H1 (cell line): ENCODE measurements around the gene NR4A1. TPM values are rescaled to one million over a fixed set of nuclear protein-coding genes. Genes with fewer than 3 reads are reported as not detected.

Experiments used
- CTCF ChIA-PET: fragments of 300-600 bp; sonication (Branson Sonifier 250); formaldehyde crosslinking; loops from one replicate; lab custom pipeline; 2021; ENCODE audit not compliant: partially characterized antibody; lab: Charles Lee
- POLR2A ChIA-PET: fragments of 300-600 bp; sonication (Branson Sonifier 250); formaldehyde crosslinking; loops from one replicate; lab custom pipeline; 2021; ENCODE audit warnings: inconsistent platforms; ENCODE audit not compliant: partially characterized antibody; lab: Charles Lee
- DNase-seq, 2 experiments: peaks; one replicate each; pipeline versions ENCODE4 v3.0.0 to v3.0.0-alpha.2; 2010 to 2022; ENCODE audit warnings: low spot score in 2 of 2, low read depth in 1 of 2, mixed read lengths in 1 of 2
- FAIRE-seq: peaks from 2 replicates; lab custom pipeline; 2011; peaks lifted over from hg19 to GRCh38; lab: Jason Lieb, UNC
- H2AFZ ChIP-seq: 2 replicates; pipeline ENCODE4 v1.8.1; 2012; ENCODE audit warnings: low read length, inconsistent platforms
- H2AK5ac ChIP-seq: 2 replicates; pipeline ENCODE4 v1.6.1; 2013; ENCODE audit warnings: low read depth, low read length
- H2BK120ac ChIP-seq: replicated peaks from 2 replicates; pipeline ENCODE3; 2013; ENCODE audit warnings: low read depth, low read length, inconsistent platforms
- H2BK12ac ChIP-seq: 2 replicates; pipeline ENCODE4 v1.6.1; 2013; ENCODE audit warnings: low read depth, low read length
- H2BK15ac ChIP-seq: 2 replicates; pipeline ENCODE4 v1.6.1; 2013; ENCODE audit warnings: low read length
- H2BK20ac ChIP-seq: 2 replicates; pipeline ENCODE4 v1.6.1; 2013; ENCODE audit warnings: low read length
- H2BK5ac ChIP-seq: 2 replicates; pipeline ENCODE4 v1.6.1; 2013; ENCODE audit warnings: low read depth, low read length
- H3K14ac ChIP-seq: 2 replicates; pipeline ENCODE4 v1.6.1; 2013; ENCODE audit warnings: inconsistent platforms; ENCODE audit not compliant: insufficient read length
- H3K18ac ChIP-seq: 2 replicates; pipeline ENCODE4 v1.6.1; 2013; ENCODE audit warnings: low read length; ENCODE audit errors: extremely low read depth
- H3K23ac ChIP-seq: 2 replicates; pipeline ENCODE4 v1.6.1; 2013; ENCODE audit warnings: inconsistent platforms; ENCODE audit not compliant: insufficient read length
- H3K23me2 ChIP-seq: 2 replicates; pipeline ENCODE4 v1.6.1; 2013; ENCODE audit warnings: low read depth, low read length
- H3K27ac ChIP-seq: 2 replicates; pipeline ENCODE4 v1.6.1; 2011; ENCODE audit warnings: low read depth, low read length, inconsistent platforms
- H3K27me3 ChIP-seq, 4 experiments: replicated peaks in 1 of 4; 1 replicate in 1 of 4; 2 replicates in 3 of 4; pipeline versions ENCODE4 v1.6.1 to v1.8.1; 2011 to 2013; ENCODE audit warnings: low read length in 3 of 4, mild to moderate bottlenecking in 3 of 4, inconsistent platforms in 2 of 4, mixed read lengths in 2 of 4, moderate library complexity in 1 of 4; ENCODE audit not compliant: control insufficient read depth in 3 of 4, insufficient read depth in 3 of 4; ENCODE audit errors: extremely low read depth in 1 of 4
- H3K36me3 ChIP-seq, 4 experiments: 2 replicates each; pipeline versions ENCODE4 v1.6.1 to v1.8.1; 2011 to 2013; ENCODE audit warnings: mild to moderate bottlenecking in 4 of 4, low read length in 3 of 4, moderate library complexity in 2 of 4, control low read depth in 1 of 4, inconsistent platforms in 1 of 4; ENCODE audit not compliant: insufficient read depth in 4 of 4, control insufficient read depth in 2 of 4
- H3K4ac ChIP-seq: replicated peaks from 2 replicates; pipeline ENCODE3; 2013; ENCODE audit warnings: low read length, low read depth, mixed read lengths, inconsistent platforms; ENCODE audit not compliant: insufficient read length
- H3K4me1 ChIP-seq, 4 experiments: replicated peaks in 1 of 4; 1 replicate in 1 of 4; 2 replicates in 3 of 4; pipeline versions ENCODE4 v1.6.1 to v1.8.1; 2011 to 2013; ENCODE audit warnings: low read length in 3 of 4, inconsistent platforms in 2 of 4, mixed read lengths in 1 of 4; ENCODE audit not compliant: insufficient read depth in 4 of 4, control insufficient read depth in 3 of 4
- H3K4me2 ChIP-seq, 2 experiments: 2 replicates each; pipeline versions ENCODE4 v1.6.1 to v1.8.1; 2011 to 2013; ENCODE audit warnings: low read depth in 2 of 2, low read length in 2 of 2, control low read depth in 1 of 2, inconsistent platforms in 1 of 2, mild to moderate bottlenecking in 1 of 2; ENCODE audit not compliant: insufficient read depth in 1 of 2
- H3K4me3 ChIP-seq, 4 experiments: fragments of 200-600, 300-600 bp in 1 of 4; sonication (generic), shearing (Covaris generic), sonication (Bioruptor Twin) in 1 of 4; 2 replicates each; pipeline versions ENCODE4 v1.5.1 to v1.8.1; 2011 to 2016; ENCODE audit warnings: low read length in 4 of 4, low read depth in 3 of 4, control low read depth in 2 of 4, inconsistent platforms in 2 of 4, mild to moderate bottlenecking in 2 of 4, mixed read lengths in 1 of 4, moderate library complexity in 1 of 4; ENCODE audit not compliant: insufficient read depth in 2 of 4; ENCODE audit errors: extremely low read depth in 1 of 4
- H3K56ac ChIP-seq: replicated peaks from 2 replicates; pipeline ENCODE3; 2013; ENCODE audit warnings: low read depth, mild to moderate bottlenecking, mixed read lengths, low read length, inconsistent platforms; ENCODE audit not compliant: insufficient read length
- H3K79me1 ChIP-seq: 2 replicates; pipeline ENCODE4 v1.6.1; 2013; ENCODE audit warnings: low read depth, low read length, control low read depth
- H3K79me2 ChIP-seq, 2 experiments: 2 replicates each; pipeline versions ENCODE4 v1.6.1 to v1.8.1; 2012 to 2013; ENCODE audit warnings: low read length in 2 of 2, mild to moderate bottlenecking in 2 of 2, inconsistent platforms in 1 of 2; ENCODE audit not compliant: insufficient read depth in 2 of 2, control insufficient read depth in 1 of 2
- H3K9ac ChIP-seq, 4 experiments: replicated peaks in 1 of 4; 1 replicate in 1 of 4; 2 replicates in 3 of 4; pipeline versions ENCODE4 v1.6.1 to v1.8.1; 2011 to 2013; ENCODE audit warnings: low read depth in 3 of 4, low read length in 3 of 4, control low read depth in 2 of 4, mild to moderate bottlenecking in 2 of 4, moderate library complexity in 2 of 4, inconsistent platforms in 1 of 4; ENCODE audit errors: extremely low read depth in 1 of 4
- H3K9me3 ChIP-seq, 2 experiments: 2 replicates each; pipeline versions ENCODE4 v1.6.1 to v1.8.1; 2012 to 2013; ENCODE audit warnings: mild to moderate bottlenecking in 2 of 2, moderate library complexity in 2 of 2, control low read depth in 1 of 2, inconsistent platforms in 1 of 2, low read depth in 1 of 2, low read length in 1 of 2, mixed read lengths in 1 of 2; ENCODE audit not compliant: insufficient read depth in 2 of 2
- H4K20me1 ChIP-seq, 2 experiments: replicated peaks in 1 of 2; 2 replicates each; pipeline versions ENCODE3 to v1.8.1; 2011 to 2013; ENCODE audit warnings: inconsistent platforms in 2 of 2, low read length in 2 of 2, mild to moderate bottlenecking in 1 of 2; ENCODE audit not compliant: insufficient read depth in 2 of 2, control insufficient read depth in 1 of 2
- H4K5ac ChIP-seq: 2 replicates; pipeline ENCODE4 v1.6.1; 2013; ENCODE audit warnings: low read length, low read depth, mixed read lengths, inconsistent platforms; ENCODE audit not compliant: insufficient read length
- H4K8ac ChIP-seq: 2 replicates; pipeline ENCODE4 v1.8.0; 2013; ENCODE audit warnings: mild to moderate bottlenecking, moderate library complexity, low read length, inconsistent platforms; ENCODE audit not compliant: insufficient read depth; ENCODE audit errors: extremely low read depth
- H4K91ac ChIP-seq: replicated peaks from 2 replicates; pipeline ENCODE3; 2013; ENCODE audit warnings: low read length, mixed read lengths, inconsistent platforms; ENCODE audit not compliant: insufficient read length
- CEBPB ChIP-seq: IDR thresholded peaks from 2 replicates; pipeline ENCODE4 v1.6.1; 2012; ENCODE audit warnings: low read depth, low read length
- HDAC2 ChIP-seq, 2 experiments: fragments of 300-600 bp in 1 of 2; sonication (generic) in 1 of 2; IDR thresholded peaks; 2 replicates each; pipeline ENCODE4 v1.6.1; 2011 to 2012; ENCODE audit warnings: low read depth in 2 of 2, low read length in 2 of 2, mild to moderate bottlenecking in 2 of 2, moderate library complexity in 2 of 2, borderline replicate concordance in 1 of 2, inconsistent platforms in 1 of 2
- JUN ChIP-seq: IDR thresholded peaks from 2 replicates; pipeline ENCODE4 v1.6.1; 2011; ENCODE audit warnings: low read depth, mild to moderate bottlenecking, improper control_type of control experiment, low read length
- NANOG ChIP-seq: IDR thresholded peaks from 2 replicates; pipeline ENCODE4 v1.6.1; 2011; ENCODE audit warnings: low read length, low read depth, mild to moderate bottlenecking, inconsistent platforms; ENCODE audit not compliant: insufficient read depth, poor library complexity, severe bottlenecking
- PHF8 ChIP-seq: fragments of 200-600 bp; sonication (generic); conservative IDR thresholded peaks from 2 replicates; pipeline ENCODE4 v1.7.1; 2012; ENCODE audit warnings: low read depth, mild to moderate bottlenecking, inconsistent platforms, low read length, moderate library complexity
- SAP30 ChIP-seq: fragments of 300-600 bp; sonication (generic); IDR thresholded peaks from 2 replicates; pipeline ENCODE4 v1.7.1; 2012; ENCODE audit warnings: low read length, moderate library complexity, mild to moderate bottlenecking, inconsistent platforms; ENCODE audit not compliant: insufficient read depth, insufficient replicate concordance
- SIN3A ChIP-seq, 2 experiments: IDR thresholded peaks in 1 of 2; conservative IDR thresholded peaks in 1 of 2; 2 replicates each; pipeline ENCODE4 v1.6.1; 2011 to 2012; ENCODE audit warnings: low read length in 2 of 2, improper control_type of control experiment in 1 of 2, low read depth in 1 of 2, mild to moderate bottlenecking in 1 of 2
- SP4 ChIP-seq: IDR thresholded peaks from 2 replicates; pipeline ENCODE4 v1.6.1; 2012; ENCODE audit warnings: low read length, inconsistent platforms
- SUZ12 ChIP-seq: fragments of 200-600 bp; sonication (generic); IDR thresholded peaks from 2 replicates; pipeline ENCODE4 v1.6.1; 2012; ENCODE audit warnings: mild to moderate bottlenecking, inconsistent platforms, low read length, moderate library complexity, mixed read lengths
- TBP ChIP-seq: IDR thresholded peaks from 2 replicates; pipeline ENCODE4 v1.6.1; 2011; ENCODE audit warnings: low read depth, low read length, improper control_type of control experiment
- WGBS, 2 experiments: shearing (Covaris generic) in 1 of 2; methylation state at CpG; one replicate each; pipeline versions ENCODE4 v1.1.6 to v1.1.7; 2013 to 2015; ENCODE audit warnings: low lambda C conversion rate in 2 of 2, mixed read lengths in 2 of 2, inconsistent platforms in 1 of 2, low coverage in 1 of 2, missing lambda C conversion rate in 1 of 2; ENCODE audit not compliant: insufficient replicate concordance in 2 of 2, insufficient coverage in 1 of 2, insufficient read length in 1 of 2; ENCODE audit errors: extremely low coverage in 1 of 2, missing lambda C conversion rate in 1 of 2; 5-methylcytosine and 5-hydroxymethylcytosine counted together
- polyA plus RNA-seq, 7 experiments: library from polyadenylated mRNA; depleted of rRNA in 3 of 7; stranded (reverse) in 5 of 7; unstranded in 2 of 7; fragments of >200 nt in 5 of 7; fragments of 200-250 nt in 2 of 7; gene quantifications; 1 replicate in 5 of 7; 2 replicates in 1 of 7; 4 replicates in 1 of 7; pipeline versions ENCODE4 v1.2.1 to v1.2.3, GENCODE V29; 2011 to 2013; ENCODE audit warnings: missing spikeins in 2 of 7, mixed read lengths in 2 of 7
- total RNA-seq: library from RNA; stranded (reverse); fragmentation: NEBNext Ultra II Directional; extraction: Animal tissue kit (Norgen Biotek cat#: 25700); gene quantifications from 2 replicates; pipeline ENCODE4 v1.2.1, GENCODE V29; 2021
- TF ChIP-seq, protein P1 (sequence below): IDR thresholded peaks from 2 replicates; pipeline ENCODE4 v1.6.1; 2011; ENCODE audit warnings: low read depth, mild to moderate bottlenecking, low read length; ENCODE audit not compliant: insufficient read depth

NR4A1 gene
- total and polyA plus RNA-seq, 2 of the 8 experiments (the other 6 are each of a cell fraction or from before 2014, with no cell fraction given) = 18.7 to 23.3 TPM

DNA sequence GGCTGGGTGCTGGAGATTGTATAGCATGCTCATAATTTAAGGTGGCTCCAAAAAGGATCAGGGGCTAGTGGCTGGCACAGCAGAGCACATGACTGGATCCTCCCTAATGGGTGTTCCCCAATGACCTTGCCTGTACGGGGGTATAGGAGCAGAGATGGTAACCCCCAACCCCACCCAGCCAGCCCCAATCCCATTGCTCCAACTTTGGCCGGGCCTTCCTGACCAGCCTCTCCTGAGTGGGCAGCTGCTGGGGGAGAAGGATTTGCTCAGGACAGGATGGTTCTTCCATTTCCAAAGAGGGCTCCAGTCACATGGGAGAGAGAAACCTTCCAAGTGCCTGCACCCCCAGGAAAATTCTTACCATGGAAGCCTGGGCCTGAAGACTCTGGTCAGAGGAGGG, 15.3 kb upstream of the NR4A1 start:
- Histone ChIP-seq H2BK5ac (0 out of 2 replicates have a peak overlapping the region, but pooled peaks have one; percentile 52), H3K79me1 (0 out of 2 replicates have a peak, but pooled peaks cover 2% of the 10 kb centered on the region), H4K8ac (no peak overlapping the region), H4K5ac (no peak overlapping the region), H3K23ac (no peak overlapping the region), H3K14ac (no peak overlapping the region), H2BK20ac (no peak overlapping the region), H3K9me3 (no peaks in the 10 kb centered on the region), H4K91ac (no peak overlapping the region), H2AK5ac (peak overlapping the region; percentile 17; the same call in 1 of the 2 replicates), H3K18ac (no peak overlapping the region), H3K4me3 (no peak overlapping the region; a peak in 2 of 8 replicates), H3K27ac (no peak overlapping the region), H3K79me2 (peaks cover 0 to 24% of the 10 kb centered on the region in 2 experiments; a peak in 3 of 4 replicates), H3K27me3 (peaks cover 2 to 32% (median 22%) of the 10 kb centered on the region in 4 experiments; a peak in 6 of 7 replicates), H2BK15ac (no peak overlapping the region), H3K56ac (no peak overlapping the region), H3K36me3 (no peaks in the 10 kb centered on the region), H3K4me2 (peak overlapping the region in 1 of 2 experiments; percentile 67; a peak in 1 of 4 replicates), H2BK120ac (no peak overlapping the region), H3K9ac (no peak overlapping the region), H3K23me2 (peaks cover 2% of the 10 kb centered on the region; the same call in 1 of the 2 replicates), H3K4me1 (peaks cover 4 to 7% (median 6%) of the 10 kb centered on the region in 4 experiments; a peak in 6 of 7 replicates), H4K20me1 (peaks cover 2 to 5% of the 10 kb centered on the region in 2 experiments), H3K4ac (no peak overlapping the region), H2AFZ (no peak overlapping the region), H2BK12ac (peak overlapping the region; percentile 94; the same call in 1 of the 2 replicates)
- WGBS, 2 experiments = 79% methylated on average over 2 of the region's 2 CpGs; no CpG with 5 or more reads in 1 of the 2 experiments
- ChIA-PET POLR2A (interaction anchor here (0.8 to 6.6 kb wide), 5 partner anchors 7 to 87 kb away, joined by 3 to 56 read pairs (median 9); partner anchors contain the start of genes ATG101 and NR4A1), CTCF (interaction anchor here (0.8 to 22.7 kb wide), 7 partner anchors 10 to 86 kb away, joined by 3 to 1249 read pairs (median 4); partner anchors contain the start of gene TAMALIN)
- TF ChIP-seq SUZ12 (no peak), SIN3A (conservative IDR thresholded peaks at IDR 0.05 in 1 of 2, IDR thresholded peaks at IDR 0.05 in 1 of 2; ENCODE audit: low read depth in 1 of 2, low read length in 2 of 2) (no peak), HDAC2 (IDR thresholded peaks at IDR 0.05; ENCODE audit: borderline replicate concordance in 1 of 2, low read depth in 2 of 2, low read length in 2 of 2) (no peak), JUN (no peak), TBP (no peak), SAP30 (no peak), NANOG (no peak), CEBPB (no peak), SP4 (no peak), PHF8 (no peak)
- TF ChIP-seq, protein P1, sequence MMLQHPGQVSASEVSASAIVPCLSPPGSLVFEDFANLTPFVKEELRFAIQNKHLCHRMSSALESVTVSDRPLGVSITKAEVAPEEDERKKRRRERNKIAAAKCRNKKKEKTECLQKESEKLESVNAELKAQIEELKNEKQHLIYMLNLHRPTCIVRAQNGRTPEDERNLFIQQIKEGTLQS = no peak
- DNase-seq (no peak), FAIRE-seq (no peak)
